ENCODE measurements around the gene TMEM229A.
"Not testable (repeated sequence)": the region's sequence is repeated elsewhere in the genome, so short reads cannot be mapped to it uniquely, and the experiment has no call there.

The TMEM229A gene

DNA sequence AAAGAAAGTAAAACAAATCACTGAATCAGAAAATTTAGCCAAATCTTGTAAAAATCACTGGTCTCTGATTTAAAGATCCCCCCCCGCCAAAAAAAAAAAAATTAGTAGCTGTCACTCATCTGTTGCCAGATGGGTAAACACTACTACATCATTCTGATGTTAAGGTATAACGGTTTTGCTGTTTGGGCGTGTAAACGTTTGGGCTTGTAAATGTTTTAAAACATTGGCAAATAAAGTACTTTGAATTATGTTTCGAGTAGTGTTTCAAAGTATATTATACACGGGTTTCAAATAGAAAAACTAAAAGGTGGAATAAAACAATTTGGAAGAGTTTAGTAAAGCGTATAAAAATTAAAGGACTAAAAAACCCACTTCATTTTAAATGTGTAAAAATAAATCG lies 1.5 kb downstream of the TMEM229A start:
- no peak for DNase-seq

- DNase-seq = no peak
These were observed 1.9 kb downstream of the TMEM229A start for GRCh38 chr7:124030964-124031363.

- peak; percentile 65 for DNase-seq
These were observed 3.3 kb downstream of the TMEM229A start for GRCh38 chr7:124029396-124030188.

DNA sequence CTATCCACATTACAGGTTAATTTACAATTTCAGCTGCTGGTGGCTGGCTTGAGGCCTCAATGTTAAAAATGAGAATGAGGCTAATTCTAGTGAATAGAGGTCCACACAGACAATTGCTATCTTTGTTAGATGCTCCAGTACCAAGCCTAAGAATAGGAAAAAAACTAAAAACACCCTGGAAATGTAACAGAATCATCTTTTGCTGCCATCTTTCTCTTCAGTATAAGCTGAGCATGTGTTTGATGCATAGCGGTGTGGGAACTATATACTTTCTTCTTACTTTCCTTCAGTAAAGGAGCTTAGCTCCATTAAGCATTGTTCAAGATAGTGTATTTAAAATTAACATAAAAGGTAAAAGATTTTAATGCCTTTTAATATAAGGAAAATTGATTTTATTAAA lies 5.6 kb downstream of the TMEM229A start:
- no peak for DNase-seq

GRCh38 chr7:124024329-124024728 lies 8.5 kb downstream of the TMEM229A start:
- not testable (repeated sequence) for DNase-seq

DNA sequence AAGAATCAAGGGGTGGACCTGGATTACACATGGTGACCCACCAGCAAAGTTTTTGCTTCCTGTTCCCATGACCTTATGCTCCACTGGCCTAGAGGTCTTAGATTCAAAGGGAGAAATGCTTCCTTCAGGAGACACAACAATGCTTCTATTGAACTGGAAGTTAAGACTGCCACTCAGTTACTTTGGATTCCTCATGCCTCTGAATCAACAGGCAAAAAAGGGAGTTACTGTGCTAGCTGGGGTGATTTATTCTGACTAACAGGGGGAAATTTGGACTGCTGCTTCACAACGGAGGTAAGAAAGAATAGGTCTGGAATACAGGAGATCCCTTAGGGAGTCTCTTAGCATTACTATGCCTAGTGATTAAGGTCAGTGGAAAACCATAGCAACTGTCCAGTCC lies 10.3 kb downstream of the TMEM229A start:
- no peak for DNase-seq

- no peak for DNase-seq
These were observed 12.8 kb downstream of the TMEM229A start for GRCh38 chr7:124020060-124020459.

GRCh38 chr7:124013306-124013705 lies 19.6 kb downstream of the TMEM229A start:
- DNase-seq = no peak

GRCh38 chr7:124012864-124013263 lies 20.0 kb downstream of the TMEM229A start:
- DNase-seq = no peak

- DNase-seq = peak; percentile 11
These were observed 23.5 kb downstream of the TMEM229A start for GRCh38 chr7:124009321-124009720.

- DNase-seq = not testable (repeated sequence)
These were observed 24.6 kb downstream of the TMEM229A start for GRCh38 chr7:124008296-124008695.

DNA sequence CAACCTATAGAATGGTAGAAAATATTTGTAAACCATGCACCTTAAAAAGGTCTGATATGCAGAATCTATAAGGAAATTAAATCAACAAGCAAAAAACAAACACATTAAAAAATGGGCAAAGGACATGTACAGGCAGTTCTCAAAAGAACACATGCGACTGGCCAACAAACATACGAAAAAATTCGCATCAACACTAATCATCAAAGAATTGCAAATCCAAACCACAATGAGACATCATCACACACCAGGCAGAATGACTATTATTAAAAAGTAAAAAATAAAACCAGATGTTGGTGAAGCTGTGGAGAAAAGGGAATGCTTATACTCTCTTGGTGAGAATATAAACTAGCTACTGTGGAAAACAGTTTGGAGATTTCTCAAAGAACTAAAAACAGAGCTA lies 33.2 kb downstream of the TMEM229A start:
- DNase-seq = no peak

DNA sequence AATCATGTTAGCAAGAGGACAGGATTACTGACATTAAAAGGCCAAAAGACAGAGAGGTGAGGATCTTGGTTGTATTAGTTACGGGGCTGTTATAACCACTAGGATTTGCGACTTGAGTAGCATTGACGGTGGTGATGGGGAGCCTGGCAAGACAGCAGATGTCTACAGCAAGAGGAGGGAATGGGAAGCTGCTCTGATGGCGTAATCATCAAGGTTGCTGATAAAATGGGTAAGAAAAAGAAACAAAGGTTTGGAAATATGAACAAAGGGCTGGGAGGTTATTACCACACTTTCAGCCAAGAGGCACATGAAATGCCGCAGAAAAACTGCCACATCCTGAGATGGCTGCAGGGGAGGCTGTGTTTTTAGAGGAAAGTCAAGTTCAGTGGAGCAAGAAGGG lies 33.9 kb downstream of the TMEM229A start:
- no peak for DNase-seq

- no peak for DNase-seq
These were observed 36.6 kb downstream of the TMEM229A start for GRCh38 chr7:123996327-123996625.

DNA sequence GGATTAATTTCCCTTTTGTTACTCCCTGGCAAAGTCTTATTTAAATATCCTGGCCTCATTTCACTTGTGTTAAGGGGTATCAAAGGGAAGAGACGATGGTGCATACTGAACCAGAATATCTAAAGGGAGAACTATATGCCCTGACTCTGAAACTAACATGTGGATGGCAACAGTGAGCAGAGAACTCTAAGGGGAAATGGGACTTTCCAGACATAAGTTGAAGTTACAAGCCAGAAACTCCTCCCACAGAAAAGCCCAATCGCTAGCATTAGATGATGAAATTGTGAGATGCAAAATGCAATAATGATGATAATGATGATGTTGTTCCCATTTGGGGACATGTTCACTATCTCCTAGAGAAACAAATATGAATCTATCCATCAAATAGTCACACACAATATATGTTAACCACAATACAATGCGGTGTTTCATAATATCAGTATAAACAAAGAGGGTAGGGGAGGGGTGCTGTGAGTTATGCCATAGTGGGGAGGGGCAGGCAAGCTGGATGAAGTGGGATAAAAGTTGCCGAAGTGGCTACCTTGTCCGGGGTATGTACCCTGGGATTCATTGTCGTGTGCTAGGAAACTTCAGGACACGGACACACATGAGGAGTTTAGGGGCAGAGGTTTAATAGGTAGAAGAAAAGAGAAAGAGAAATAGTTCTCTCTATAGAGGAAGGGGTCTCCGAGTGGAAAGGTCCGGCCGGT lies 37.1 kb downstream of the TMEM229A start:
- no peak for DNase-seq

DNA sequence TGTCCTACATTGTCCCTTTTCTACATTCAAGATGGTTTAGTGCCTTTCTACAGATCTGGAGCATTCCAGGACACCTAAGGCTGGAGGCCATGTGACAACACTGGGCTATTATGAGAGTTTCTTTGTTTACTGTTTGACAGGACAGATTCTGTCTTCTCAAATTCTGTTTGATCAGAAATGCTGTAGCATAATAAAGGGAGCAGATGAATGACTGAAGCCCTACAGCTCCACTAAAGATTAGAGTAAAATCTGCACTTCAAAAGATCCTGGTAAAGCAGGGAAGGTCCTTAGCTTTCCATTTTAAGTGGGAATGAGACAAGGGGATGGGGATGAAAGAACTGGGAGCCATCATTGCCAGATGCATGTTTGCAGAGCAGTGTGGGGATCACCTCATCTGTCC lies 38.4 kb downstream of the TMEM229A start:
- DNase-seq = peak; percentile 11

DNA sequence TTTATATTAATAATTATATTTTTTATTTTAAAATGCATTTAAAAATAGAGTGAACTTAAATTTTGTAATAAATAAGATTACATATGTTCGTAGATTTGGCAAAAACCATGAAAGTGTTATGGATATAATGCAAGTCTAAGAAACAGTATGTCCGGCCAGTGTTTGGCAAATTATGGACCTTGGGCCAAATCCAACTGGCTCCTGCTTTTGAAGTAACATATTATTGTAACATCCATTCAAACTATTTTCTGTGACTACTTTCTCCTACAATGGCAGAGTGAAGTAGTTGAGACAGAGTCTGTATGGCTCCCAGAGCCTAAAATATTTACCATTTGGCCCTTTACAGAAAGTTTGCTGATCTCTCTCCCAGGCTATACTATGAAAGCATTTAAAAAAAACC lies 38.9 kb downstream of the TMEM229A start:
- DNase-seq = no peak

- DNase-seq = no peak
These were observed 39.9 kb downstream of the TMEM229A start for GRCh38 chr7:123992913-123993518.

DNA sequence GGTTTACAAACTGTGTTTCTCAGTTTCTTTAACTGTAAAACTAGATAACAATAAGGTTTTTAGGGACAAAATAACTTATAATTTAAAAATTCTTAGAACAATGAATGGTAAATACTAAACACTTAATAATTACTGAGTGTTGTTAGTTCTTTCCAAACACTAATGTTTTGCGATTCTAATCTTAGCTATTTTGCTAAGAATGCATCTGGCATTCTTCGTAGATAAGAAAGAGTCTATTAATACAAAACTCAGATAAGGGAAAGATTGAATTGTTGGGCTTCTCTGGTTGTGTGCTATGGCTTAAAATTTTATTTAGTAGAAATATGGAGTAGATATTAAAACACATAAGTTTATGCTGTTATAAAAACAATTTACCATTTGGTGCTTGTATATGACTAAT lies 45.4 kb downstream of the TMEM229A start:
- DNase-seq = no peak

Measured in DMS53 (cell line).